ENCODE measurements around the gene TNIK.

- TF ChIP-seq CTCF (conservative IDR thresholded peaks at IDR 0.05; ENCODE audit: low read depth, low read length) (peak; percentile 85), EZH2 (IDR thresholded peaks at IDR 0.05; ENCODE audit: low read length, unreplicated experiment) (no peak)
These were observed 272.4 kb downstream of the TNIK start for GRCh38 chr3:171187706-171188290.
